Measurements from ENCODE around the gene SPEN.

DNA sequence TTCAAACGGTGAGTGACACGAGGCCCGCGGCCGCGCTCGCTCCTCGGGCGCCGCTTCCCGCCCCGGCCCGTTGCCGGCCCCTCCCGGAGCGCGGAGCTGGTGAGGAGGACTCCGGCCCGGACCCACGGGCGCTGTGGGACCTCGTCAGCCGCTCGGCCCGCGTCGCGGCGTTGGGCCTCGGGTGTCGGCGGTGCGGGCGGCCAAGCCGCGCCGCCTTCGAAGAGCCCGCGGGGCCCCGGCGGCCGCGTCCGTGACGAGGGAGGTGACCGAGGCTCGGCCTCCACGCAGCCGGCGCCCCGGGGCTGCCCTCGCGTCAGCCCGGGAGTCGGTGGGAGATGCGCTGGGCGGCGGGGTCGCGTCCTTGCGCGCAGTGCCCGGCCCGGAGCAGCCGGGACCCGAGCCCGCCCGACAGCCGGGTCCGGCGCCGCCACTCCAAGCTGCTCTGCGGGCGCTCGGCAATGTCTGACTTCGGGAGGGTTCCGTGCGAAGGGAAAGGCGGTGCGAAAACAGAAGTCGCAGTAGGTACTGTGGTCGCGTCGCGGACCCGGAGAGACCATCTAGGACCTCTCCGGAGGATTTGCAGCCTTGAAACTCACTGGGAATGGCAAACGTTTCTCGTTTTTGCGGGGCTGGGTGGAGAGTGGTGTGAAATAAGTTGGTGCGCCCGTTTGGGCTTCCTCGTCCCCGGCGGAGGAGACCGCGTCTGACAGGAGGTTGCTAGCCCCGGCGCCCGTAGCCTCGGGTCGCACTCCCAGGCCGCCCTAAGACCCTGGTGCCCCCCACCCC, 829 bp downstream of the SPEN start:
- TF ChIP-seq EZH2phosphoT487 (IDR thresholded peaks at IDR 0.05; ENCODE audit: borderline replicate concordance, low read depth) (no peak), SMC3 (IDR thresholded peaks at IDR 0.05; ENCODE audit: low read depth, low read length) (no peak), TCF12 (IDR thresholded peaks at IDR 0.05) (no peak), TAF1 (IDR thresholded peaks at IDR 0.05; ENCODE audit: borderline replicate concordance, low read depth, low read length) (no peak), GATA2 (CRISPR knock-in tag; IDR thresholded peaks at IDR 0.05) (no peak)
- TF ChIP-seq, protein P1, sequence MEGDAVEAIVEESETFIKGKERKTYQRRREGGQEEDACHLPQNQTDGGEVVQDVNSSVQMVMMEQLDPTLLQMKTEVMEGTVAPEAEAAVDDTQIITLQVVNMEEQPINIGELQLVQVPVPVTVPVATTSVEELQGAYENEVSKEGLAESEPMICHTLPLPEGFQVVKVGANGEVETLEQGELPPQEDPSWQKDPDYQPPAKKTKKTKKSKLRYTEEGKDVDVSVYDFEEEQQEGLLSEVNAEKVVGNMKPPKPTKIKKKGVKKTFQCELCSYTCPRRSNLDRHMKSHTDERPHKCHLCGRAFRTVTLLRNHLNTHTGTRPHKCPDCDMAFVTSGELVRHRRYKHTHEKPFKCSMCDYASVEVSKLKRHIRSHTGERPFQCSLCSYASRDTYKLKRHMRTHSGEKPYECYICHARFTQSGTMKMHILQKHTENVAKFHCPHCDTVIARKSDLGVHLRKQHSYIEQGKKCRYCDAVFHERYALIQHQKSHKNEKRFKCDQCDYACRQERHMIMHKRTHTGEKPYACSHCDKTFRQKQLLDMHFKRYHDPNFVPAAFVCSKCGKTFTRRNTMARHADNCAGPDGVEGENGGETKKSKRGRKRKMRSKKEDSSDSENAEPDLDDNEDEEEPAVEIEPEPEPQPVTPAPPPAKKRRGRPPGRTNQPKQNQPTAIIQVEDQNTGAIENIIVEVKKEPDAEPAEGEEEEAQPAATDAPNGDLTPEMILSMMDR (IDR thresholded peaks at IDR 0.05) = no peak
- TF ChIP-seq, protein P2, sequence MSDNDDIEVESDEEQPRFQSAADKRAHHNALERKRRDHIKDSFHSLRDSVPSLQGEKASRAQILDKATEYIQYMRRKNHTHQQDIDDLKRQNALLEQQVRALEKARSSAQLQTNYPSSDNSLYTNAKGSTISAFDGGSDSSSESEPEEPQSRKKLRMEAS (IDR thresholded peaks at IDR 0.05; ENCODE audit: low read depth) = no peak
- TF ChIP-seq, protein P3, sequence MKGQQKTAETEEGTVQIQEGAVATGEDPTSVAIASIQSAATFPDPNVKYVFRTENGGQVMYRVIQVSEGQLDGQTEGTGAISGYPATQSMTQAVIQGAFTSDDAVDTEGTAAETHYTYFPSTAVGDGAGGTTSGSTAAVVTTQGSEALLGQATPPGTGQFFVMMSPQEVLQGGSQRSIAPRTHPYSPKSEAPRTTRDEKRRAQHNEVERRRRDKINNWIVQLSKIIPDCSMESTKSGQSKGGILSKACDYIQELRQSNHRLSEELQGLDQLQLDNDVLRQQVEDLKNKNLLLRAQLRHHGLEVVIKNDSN (IDR thresholded peaks at IDR 0.05; ENCODE audit: borderline replicate concordance, low read depth) = no peak
- TF ChIP-seq, protein P4, sequence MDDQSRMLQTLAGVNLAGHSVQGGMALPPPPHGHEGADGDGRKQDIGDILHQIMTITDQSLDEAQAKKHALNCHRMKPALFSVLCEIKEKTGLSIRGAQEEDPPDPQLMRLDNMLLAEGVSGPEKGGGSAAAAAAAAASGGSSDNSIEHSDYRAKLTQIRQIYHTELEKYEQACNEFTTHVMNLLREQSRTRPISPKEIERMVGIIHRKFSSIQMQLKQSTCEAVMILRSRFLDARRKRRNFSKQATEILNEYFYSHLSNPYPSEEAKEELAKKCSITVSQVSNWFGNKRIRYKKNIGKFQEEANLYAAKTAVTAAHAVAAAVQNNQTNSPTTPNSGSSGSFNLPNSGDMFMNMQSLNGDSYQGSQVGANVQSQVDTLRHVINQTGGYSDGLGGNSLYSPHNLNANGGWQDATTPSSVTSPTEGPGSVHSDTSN (IDR thresholded peaks at IDR 0.05) = no peak
- TF ChIP-seq, protein P5, sequence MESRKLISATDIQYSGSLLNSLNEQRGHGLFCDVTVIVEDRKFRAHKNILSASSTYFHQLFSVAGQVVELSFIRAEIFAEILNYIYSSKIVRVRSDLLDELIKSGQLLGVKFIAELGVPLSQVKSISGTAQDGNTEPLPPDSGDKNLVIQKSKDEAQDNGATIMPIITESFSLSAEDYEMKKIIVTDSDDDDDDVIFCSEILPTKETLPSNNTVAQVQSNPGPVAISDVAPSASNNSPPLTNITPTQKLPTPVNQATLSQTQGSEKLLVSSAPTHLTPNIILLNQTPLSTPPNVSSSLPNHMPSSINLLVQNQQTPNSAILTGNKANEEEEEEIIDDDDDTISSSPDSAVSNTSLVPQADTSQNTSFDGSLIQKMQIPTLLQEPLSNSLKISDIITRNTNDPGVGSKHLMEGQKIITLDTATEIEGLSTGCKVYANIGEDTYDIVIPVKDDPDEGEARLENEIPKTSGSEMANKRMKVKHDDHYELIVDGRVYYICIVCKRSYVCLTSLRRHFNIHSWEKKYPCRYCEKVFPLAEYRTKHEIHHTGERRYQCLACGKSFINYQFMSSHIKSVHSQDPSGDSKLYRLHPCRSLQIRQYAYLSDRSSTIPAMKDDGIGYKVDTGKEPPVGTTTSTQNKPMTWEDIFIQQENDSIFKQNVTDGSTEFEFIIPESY (IDR thresholded peaks at IDR 0.05; ENCODE audit: borderline replicate concordance, low read depth) = no peak
